ENCODE data around the gene PGA3. TPM values are rescaled to one million over a fixed set of nuclear protein-coding genes. Genes with fewer than 3 reads are reported as not detected.
"Not testable (repeated sequence)": the region's sequence is repeated elsewhere in the genome, so short reads cannot be mapped to it uniquely, and the experiment has no call there.

PGA3 gene
- total RNA-seq, 1 donor from 2014 or later, result not detected

DNA sequence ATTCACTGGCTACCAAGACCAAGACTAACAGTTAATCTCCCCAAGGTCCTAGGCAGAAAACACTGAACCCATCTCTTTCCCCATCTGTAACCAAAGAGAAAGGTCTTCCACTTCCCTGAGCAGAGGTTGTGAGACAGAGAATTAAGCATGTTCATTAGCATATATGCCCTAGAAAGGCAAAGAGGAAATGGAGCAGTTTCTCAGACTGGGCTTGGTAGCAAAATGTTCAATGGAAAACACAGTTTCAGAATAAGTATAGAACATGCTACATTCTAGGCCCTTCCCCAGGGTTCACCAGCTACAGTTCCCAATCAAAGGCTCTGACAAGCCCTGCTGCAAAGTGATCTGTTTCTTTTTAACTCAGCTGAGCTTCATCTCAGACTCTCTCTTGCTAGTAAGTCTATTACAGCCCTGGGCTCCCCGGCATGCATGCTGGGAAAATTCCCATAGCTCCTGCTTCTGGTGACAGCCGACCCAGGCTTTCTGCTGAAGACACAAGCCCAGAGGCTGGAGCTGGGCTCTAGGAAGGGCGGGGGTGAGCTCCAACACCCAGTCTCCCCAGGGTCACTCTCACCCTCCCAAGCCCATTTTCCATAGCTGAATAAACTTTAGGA lies 10.5 kb downstream of the PGA3 start:
- not testable (repeated sequence) for DNase-seq (ENCODE audit: low spot score); H3F3A ChIP-seq (ENCODE audit: low read depth); H3K4me2 ChIP-seq; H3K27ac ChIP-seq; H3K4me3 ChIP-seq; H2AFZ ChIP-seq (replicated peaks); H3K27me3 Mint-ChIP-seq (ENCODE audit: insufficient read depth, low read depth); H3K4me1 ChIP-seq; H3K79me2 ChIP-seq (ENCODE audit: low read depth); H4K20me1 ChIP-seq (ENCODE audit: low read depth); H3K36me3 Mint-ChIP-seq; H3K9me3 Mint-ChIP-seq; H3K4me1 Mint-ChIP-seq; H3K9me3 ChIP-seq (ENCODE audit: low read depth); H3K9ac ChIP-seq; H3K4me3 Mint-ChIP-seq; H3K27me3 ChIP-seq; H3K36me3 ChIP-seq; H3K27ac Mint-ChIP-seq

DNA sequence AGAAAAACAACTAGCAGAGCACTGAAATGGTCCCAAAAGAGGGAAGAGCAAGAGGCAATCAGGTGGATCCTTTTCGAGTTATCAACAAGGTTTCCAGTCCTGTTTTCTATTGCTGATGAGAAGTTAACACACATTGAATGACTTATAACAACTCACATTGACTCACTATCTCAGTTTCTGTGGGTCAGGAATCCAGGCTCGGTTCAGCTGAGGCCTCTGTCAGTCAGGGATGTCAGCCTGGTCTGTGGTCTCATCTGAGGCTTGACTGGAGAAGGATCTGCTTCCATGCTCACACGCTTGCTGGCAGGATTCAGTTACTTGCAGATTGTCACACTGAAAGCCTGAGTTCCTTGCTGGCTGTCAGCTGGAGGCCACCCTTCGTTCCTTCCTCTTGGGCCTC lies 15.0 kb downstream of the PGA3 start:
- not testable (repeated sequence) for H3K79me2 ChIP-seq (ENCODE audit: low read depth); H3K36me3 ChIP-seq; H3K27ac ChIP-seq; H3K4me1 Mint-ChIP-seq; H3K27ac Mint-ChIP-seq; H3K4me3 Mint-ChIP-seq; H2AFZ ChIP-seq (replicated peaks); DNase-seq (ENCODE audit: low spot score); H3K9me3 Mint-ChIP-seq; H4K20me1 ChIP-seq (ENCODE audit: low read depth); H3K4me2 ChIP-seq; H3K9ac ChIP-seq; H3F3A ChIP-seq (ENCODE audit: low read depth); H3K9me3 ChIP-seq (ENCODE audit: low read depth); H3K27me3 ChIP-seq; H3K4me1 ChIP-seq; H3K36me3 Mint-ChIP-seq; H3K4me3 ChIP-seq; H3K27me3 Mint-ChIP-seq (ENCODE audit: insufficient read depth, low read depth)

DNA sequence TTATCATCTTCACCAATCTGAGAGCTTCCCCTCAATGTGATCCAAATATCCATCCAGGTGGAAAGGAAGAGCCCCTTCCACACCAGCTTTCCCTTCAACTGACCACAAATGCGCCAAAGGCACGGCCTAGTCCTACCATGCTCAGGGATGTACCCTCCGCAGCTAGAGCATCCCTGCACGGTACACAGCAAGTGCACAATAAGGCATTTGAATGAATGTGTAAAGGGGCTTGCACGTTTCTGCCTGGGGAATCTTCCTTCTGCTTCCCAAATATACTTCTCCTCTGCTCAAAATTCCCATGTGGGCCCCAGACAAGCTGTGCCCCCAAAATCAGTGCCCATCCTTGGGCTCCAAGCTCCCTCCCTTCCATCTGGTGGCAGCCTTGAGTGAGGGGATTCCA lies 15.7 kb downstream of the PGA3 start:
- not testable (repeated sequence) for H3K36me3 ChIP-seq; H3K4me3 ChIP-seq; H3K4me1 Mint-ChIP-seq; H3F3A ChIP-seq (ENCODE audit: low read depth); H3K27ac ChIP-seq; H3K4me3 Mint-ChIP-seq; H3K27me3 Mint-ChIP-seq (ENCODE audit: insufficient read depth, low read depth); H3K27me3 ChIP-seq; H4K20me1 ChIP-seq (ENCODE audit: low read depth); H3K36me3 Mint-ChIP-seq; H3K9ac ChIP-seq; H3K27ac Mint-ChIP-seq; H3K79me2 ChIP-seq (ENCODE audit: low read depth); H3K9me3 ChIP-seq (ENCODE audit: low read depth); H2AFZ ChIP-seq (replicated peaks); H3K4me2 ChIP-seq; DNase-seq (ENCODE audit: low spot score); H3K9me3 Mint-ChIP-seq; H3K4me1 ChIP-seq

DNA sequence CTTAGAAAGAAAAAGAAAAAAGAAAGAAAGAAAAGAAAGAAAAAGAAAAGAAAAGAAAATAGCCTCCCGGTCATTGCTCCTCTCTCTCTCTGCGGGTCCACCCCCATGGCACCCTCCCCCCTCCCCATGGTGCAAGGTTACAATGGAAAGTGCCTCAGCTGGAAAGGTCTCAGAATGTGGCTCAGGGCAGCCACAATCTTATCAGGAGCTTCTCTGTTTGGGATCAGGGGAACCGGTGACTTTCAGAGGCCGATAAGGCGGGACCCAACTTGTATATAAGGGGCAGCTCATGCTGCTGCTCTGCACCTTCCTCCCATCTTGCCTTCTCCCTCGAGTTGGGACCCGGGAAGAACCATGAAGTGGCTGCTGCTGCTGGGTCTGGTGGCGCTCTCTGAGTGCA lies 18.7 kb downstream of the PGA3 start, which contains the start of gene PGA4:
Gene PGA4, plus strand, starts transcription at position 301 of the 400 bp plus-strand sequence. Its CDS starts 54 bp downstream, at position 355.
- not testable (repeated sequence) for H3K27me3 Mint-ChIP-seq (ENCODE audit: insufficient read depth, low read depth); H3K36me3 Mint-ChIP-seq; H3K4me1 ChIP-seq; H3K4me2 ChIP-seq; H3K27me3 ChIP-seq; H3K9me3 Mint-ChIP-seq; H3F3A ChIP-seq (ENCODE audit: low read depth); H3K4me3 ChIP-seq; H3K27ac ChIP-seq; H3K9me3 ChIP-seq (ENCODE audit: low read depth); H4K20me1 ChIP-seq (ENCODE audit: low read depth); H3K4me3 Mint-ChIP-seq; DNase-seq (ENCODE audit: low spot score); H2AFZ ChIP-seq (replicated peaks); H3K36me3 ChIP-seq; H3K4me1 Mint-ChIP-seq; H3K79me2 ChIP-seq (ENCODE audit: low read depth); H3K9ac ChIP-seq; H3K27ac Mint-ChIP-seq

DNA sequence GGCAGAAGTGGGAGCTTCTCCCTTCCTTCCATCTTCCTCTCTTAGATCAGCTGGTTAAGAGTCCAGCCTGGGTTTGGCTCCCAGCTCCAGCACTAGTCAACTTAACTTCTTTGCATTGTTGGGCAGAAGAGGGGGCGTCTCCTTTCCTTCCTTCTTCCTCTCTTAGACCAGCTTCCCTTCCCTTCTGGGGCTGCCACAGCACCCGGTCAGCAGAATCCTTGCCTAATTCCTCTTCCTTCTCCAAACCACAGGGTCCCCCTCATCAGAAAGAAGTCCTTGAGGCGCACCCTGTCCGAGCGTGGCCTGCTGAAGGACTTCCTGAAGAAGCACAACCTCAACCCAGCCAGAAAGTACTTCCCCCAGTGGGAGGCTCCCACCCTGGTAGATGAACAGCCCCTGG lies 19.4 kb downstream of the PGA3 start:
- not testable (repeated sequence) for H2AFZ ChIP-seq (replicated peaks); H3F3A ChIP-seq (ENCODE audit: low read depth); H3K9me3 ChIP-seq (ENCODE audit: low read depth); H3K4me1 Mint-ChIP-seq; H3K79me2 ChIP-seq (ENCODE audit: low read depth); H4K20me1 ChIP-seq (ENCODE audit: low read depth); H3K4me3 ChIP-seq; H3K36me3 ChIP-seq; H3K9me3 Mint-ChIP-seq; H3K9ac ChIP-seq; H3K4me1 ChIP-seq; H3K27me3 ChIP-seq; H3K27ac ChIP-seq; DNase-seq (ENCODE audit: low spot score); H3K27me3 Mint-ChIP-seq (ENCODE audit: insufficient read depth, low read depth); H3K4me2 ChIP-seq; H3K4me3 Mint-ChIP-seq; H3K27ac Mint-ChIP-seq; H3K36me3 Mint-ChIP-seq

DNA sequence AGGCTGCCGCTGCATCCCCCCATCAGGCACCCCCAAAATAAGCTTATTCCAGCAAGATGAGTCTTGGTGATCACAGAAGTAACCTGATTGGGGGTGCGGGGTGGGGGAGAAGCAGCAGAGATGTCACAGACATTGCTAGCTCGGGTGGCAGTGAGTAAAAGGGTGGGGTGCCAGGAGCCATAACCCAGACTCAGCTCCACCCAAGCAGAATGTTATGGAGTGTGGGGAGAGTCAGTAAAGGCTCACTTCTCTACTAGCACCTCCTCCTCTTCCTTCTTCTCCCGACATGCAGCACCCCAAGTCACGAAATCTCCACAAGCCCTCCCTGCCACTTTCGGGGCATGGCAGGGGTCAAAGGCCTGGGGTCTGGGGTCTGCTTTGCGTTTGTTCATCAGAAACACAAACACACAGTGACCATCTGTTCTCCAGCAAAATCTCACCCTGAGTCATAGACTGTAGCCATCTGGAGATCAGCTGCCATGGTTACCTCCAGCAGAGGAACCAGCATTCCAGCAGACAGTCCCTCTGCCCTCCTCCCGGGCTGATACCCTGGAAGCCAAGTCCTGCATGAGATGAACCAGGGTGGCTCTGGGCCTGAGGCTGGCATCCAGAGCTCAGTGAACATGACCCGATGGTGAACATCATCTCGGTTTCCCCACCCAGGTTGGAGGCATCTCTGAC lies 23.3 kb downstream of the PGA3 start:
- not testable (repeated sequence) for H3K4me3 Mint-ChIP-seq; H3K4me1 ChIP-seq; H3K9me3 ChIP-seq (ENCODE audit: low read depth); H3K27ac ChIP-seq; H3K36me3 ChIP-seq; H3K27me3 ChIP-seq; H4K20me1 ChIP-seq (ENCODE audit: low read depth); H3K4me3 ChIP-seq; H3K27ac Mint-ChIP-seq; H3K4me1 Mint-ChIP-seq; DNase-seq (ENCODE audit: low spot score); H2AFZ ChIP-seq (replicated peaks); H3K36me3 Mint-ChIP-seq; H3K4me2 ChIP-seq; H3K79me2 ChIP-seq (ENCODE audit: low read depth); H3K9ac ChIP-seq; H3K9me3 Mint-ChIP-seq; H3K27me3 Mint-ChIP-seq (ENCODE audit: insufficient read depth, low read depth); H3F3A ChIP-seq (ENCODE audit: low read depth)

DNA sequence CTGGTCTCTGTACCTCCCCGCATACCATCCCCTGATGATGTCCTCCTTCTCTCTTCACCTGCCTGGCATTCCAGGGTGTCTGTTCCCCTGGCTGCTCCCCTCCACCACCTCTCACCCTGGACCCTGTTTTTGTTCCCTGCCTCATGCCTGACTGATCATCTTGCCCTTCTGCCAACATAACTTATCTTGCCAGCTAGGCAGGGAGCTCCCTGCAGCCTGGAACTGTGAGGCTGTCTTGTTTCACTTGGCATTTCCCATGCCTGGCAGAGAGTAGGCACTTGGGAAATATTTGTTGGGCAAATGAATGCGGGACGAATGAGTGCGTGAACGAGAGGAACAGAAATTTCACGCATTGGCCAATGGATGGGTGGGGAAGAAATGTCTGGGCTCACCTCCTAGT lies 26.1 kb downstream of the PGA3 start:
- H3K4me1 ChIP-seq, H3K9me3 Mint-ChIP-seq: not testable (repeated sequence)

DNA sequence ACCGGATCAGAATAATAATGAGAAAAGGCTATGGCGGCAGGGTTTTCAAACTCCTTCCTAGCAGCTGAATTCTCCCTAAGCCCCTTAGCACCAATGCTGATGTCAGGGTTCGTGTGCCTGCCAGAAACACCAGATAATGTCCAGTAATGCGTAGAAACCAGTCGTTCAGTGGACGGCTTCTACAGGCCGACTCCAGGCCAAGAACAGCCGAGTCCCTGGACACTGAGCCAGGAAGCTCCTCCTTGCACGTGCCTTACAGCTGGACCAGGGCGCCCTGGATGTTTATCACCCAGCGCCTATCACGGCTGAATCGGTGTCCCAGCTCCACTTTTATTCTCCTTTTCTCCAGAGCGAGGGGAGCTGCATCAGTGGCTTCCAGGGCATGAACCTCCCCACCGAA lies 27.7 kb downstream of the PGA3 start:
- H3K4me1 Mint-ChIP-seq; H4K20me1 ChIP-seq (ENCODE audit: low read depth); H3K4me3 ChIP-seq; DNase-seq (ENCODE audit: low spot score); H3K36me3 ChIP-seq; H3K27ac Mint-ChIP-seq; H3K9me3 ChIP-seq (ENCODE audit: low read depth); H3K27ac ChIP-seq; H3K4me2 ChIP-seq; H3F3A ChIP-seq (ENCODE audit: low read depth); H3K4me3 Mint-ChIP-seq; H3K79me2 ChIP-seq (ENCODE audit: low read depth); H3K9me3 Mint-ChIP-seq; H3K36me3 Mint-ChIP-seq; H2AFZ ChIP-seq (replicated peaks); H3K9ac ChIP-seq; H3K27me3 ChIP-seq; H3K27me3 Mint-ChIP-seq (ENCODE audit: insufficient read depth, low read depth); H3K4me1 ChIP-seq: not testable (repeated sequence)

More for the DNA sequence above, 26.1 kb downstream of the PGA3 start:
- H3K4me2 ChIP-seq; H3K27ac ChIP-seq; H2AFZ ChIP-seq (replicated peaks); H3K36me3 ChIP-seq; H3K9me3 ChIP-seq (ENCODE audit: low read depth); DNase-seq (ENCODE audit: low spot score); H3K4me1 Mint-ChIP-seq; H3K4me3 ChIP-seq; H3F3A ChIP-seq (ENCODE audit: low read depth); H3K79me2 ChIP-seq (ENCODE audit: low read depth); H3K36me3 Mint-ChIP-seq; H3K27me3 ChIP-seq; H3K27me3 Mint-ChIP-seq (ENCODE audit: insufficient read depth, low read depth); H3K27ac Mint-ChIP-seq; H3K9ac ChIP-seq; H3K4me3 Mint-ChIP-seq; H4K20me1 ChIP-seq (ENCODE audit: low read depth): not testable (repeated sequence)

All from neural progenitor cell (in vitro differentiated cells).